GM19372 (cell line): Measurements from ENCODE around the gene ERGIC2.
"Not testable (repeated sequence)": the region's sequence is repeated elsewhere in the genome, so short reads cannot be mapped to it uniquely, and the experiment has no call there.

ENCODE experiments used
- ATAC-seq: cut with Tn5 transposase; IDR thresholded peaks from one replicate; pipeline ENCODE4 v1.9.1; 2021; ENCODE audit warnings: mild to moderate bottlenecking, low read depth, moderate library complexity; ENCODE audit not compliant: unreplicated experiment

Gene ERGIC2

DNA sequence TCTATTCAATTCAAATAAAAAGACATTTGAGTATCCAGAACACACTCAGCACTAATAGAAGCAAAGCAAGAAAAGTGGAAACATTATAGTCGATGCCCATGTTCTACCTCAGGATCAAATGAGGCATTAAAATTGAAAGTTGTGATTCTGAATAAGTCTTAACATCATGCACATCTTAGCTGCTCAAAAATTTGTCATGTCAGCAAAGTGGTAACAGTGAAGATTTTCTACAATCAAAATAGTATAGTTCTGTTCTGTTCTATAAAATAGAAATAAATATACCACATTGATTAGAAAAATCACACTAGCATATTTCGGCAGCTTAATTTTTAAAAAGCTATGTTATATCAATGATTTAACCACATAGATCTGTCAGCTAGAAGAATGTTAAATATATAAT lies 74.7 kb downstream of the ERGIC2 start:
- no peak for ATAC-seq

DNA sequence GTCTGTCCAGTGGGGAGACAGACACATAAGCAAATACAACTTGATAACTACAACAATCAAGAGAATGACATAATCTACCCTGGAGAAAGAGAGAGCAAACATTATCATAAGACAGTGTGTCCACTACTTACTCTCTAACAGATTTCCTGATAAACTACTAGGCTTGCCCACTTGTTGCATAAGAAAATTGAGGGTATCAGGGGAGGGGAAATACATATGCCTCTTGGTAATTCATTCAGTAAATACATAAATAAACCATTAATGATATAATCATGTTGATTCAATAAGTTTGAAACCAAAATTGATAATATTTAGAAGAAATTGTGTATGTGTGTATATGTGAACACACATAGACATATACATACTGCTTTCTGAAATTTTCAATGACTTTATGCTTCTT lies 76.6 kb downstream of the ERGIC2 start:
- no peak for ATAC-seq

DNA sequence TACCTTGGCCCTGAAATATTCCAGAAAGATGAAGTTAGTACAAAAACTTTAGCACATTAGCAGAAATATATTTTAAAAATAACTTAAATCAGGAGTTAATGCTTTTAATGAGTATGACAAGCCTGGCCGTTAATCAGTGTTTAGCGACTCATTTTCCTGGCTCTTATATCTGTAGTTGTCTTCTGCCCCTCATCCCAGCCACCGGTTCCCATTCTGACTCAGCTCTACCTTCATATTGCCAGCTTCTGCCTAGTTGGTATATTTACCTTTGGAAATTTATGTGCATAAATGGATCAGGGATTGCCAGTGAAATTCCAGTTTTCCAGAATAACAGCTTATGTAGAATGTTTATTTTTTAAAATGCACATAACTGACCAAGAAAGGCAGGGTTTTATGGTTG lies 79.9 kb downstream of the ERGIC2 start:
- ATAC-seq: no peak

DNA sequence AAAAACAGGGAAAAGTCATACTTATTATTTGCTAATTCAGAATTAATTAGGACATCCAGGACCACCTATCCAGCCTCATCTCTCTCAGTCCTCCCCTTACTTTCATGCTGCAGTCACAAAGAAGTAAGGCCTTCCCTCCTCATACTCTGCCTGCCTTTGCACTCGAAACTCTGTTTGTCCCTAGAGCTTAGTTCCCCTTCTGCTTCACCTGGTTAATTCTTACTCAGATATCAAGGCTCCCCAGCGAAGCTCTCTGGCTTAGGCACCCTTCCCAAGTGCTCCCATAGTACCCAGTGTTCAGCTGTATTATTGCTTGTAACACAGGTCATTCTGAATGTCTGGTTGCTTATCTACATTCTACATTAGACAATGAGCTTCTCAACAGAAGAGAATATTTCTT lies 81.3 kb downstream of the ERGIC2 start:
- ATAC-seq: no peak

DNA sequence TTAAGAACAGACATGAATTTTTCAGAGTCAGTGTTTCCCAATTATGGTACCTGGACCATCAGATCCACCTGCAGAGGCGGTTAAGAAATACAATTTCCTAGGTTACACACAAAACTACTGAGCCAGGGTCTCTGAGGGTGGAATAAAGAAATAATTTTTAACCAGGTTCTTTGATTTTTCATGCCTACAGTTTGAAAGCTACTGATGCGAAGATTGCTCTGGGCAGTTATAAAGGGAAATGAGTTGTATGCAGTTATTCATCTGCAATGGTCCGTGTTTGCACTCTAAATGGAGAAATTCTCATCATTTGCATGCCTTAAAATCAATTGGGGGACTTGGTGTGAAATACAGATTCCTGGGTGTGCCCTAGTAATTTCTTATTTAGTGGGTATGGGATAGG lies 89.7 kb downstream of the ERGIC2 start:
- no peak for ATAC-seq

DNA sequence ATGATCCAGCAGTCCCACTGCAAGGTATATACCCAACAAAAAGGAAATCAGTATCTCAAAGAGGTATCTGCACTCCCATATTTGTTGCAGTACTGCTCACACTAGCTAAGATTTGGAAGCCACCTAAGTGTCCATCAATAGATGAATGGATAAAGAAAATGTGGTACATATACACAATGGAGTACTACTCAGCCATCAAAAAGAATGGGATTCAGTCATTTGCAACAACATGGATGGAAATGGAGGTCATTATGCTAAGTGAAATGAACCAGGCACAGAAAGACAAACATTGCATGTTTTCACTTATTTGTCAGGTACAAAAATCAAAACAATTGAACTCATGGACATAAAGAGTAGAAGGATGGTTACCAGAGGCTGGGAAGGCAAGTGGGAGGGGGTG lies 90.5 kb downstream of the ERGIC2 start:
- ATAC-seq: not testable (repeated sequence)

DNA sequence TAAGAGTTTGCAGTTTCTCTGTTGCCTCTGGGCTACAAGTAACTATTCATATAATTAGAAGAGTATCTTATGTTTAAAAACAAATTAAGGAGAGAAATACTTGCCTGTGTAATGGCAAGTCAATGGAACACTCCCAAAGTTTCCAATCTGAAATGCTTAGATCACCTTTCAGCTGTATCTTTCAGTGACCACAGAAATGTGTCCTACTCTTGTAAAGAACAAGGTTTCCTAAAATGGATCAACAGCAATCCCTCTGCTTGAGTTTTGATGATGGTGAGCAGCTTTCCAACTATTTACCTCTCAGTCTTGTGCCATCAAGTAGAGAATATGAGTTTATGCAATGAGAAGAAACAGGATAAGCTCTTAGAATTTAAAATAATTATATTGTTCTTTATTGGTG lies 92.9 kb downstream of the ERGIC2 start:
- ATAC-seq: no peak

DNA sequence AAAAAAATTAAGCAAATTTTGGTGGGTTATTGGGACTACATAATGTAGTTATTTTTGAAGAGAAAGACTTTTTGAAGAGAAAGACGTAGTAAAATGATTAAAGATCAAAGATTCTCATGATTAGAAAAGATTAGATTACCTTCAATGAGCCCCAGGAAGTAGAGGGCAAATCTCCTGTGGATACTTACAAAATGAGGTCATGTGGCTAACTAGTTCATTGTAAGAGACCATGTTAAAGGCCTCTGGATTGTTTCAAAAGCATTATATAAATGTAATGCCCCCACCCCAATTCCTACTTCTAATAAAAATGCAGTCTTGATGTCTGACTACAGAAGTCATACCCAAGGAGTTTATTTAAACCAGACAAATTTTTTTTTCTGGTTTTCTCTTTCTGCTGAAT lies 93.3 kb downstream of the ERGIC2 start:
- ATAC-seq: no peak
